AG08396 (cell line): ENCODE data around the gene COA8.
A peak's percentile ranks its signal among the peaks of the same experiment; 100 is the strongest.

ENCODE experiments used
- DNase-seq: peaks from one replicate; pipeline ENCODE4 v3.0.0; 2012; ENCODE audit warnings: low spot score, mixed read lengths

COA8 gene

GRCh38 chr14:103526247-103526913, 36.4 kb upstream of the COA8 start:
- no peak for DNase-seq

- no peak for DNase-seq
Measured at GRCh38 chr14:103526914-103527248, 35.9 kb upstream of the COA8 start.

- no peak for DNase-seq
Measured at GRCh38 chr14:103527408-103528145, 35.2 kb upstream of the COA8 start.

GRCh38 chr14:103528146-103528586, 34.6 kb upstream of the COA8 start:
- DNase-seq, result no peak

GRCh38 chr14:103528587-103529382, 34.0 kb upstream of the COA8 start, which contains the start of gene TRMT61A:
TRMT61A (plus strand) TSS chr14:103529196; CDS start chr14:103529979, 783 bp downstream.
- DNase-seq, result peak; percentile 99

- no peak for DNase-seq
Measured at GRCh38 chr14:103529383-103530365, 33.1 kb upstream of the COA8 start.

- DNase-seq, result no peak
Measured at GRCh38 chr14:103530390-103530789, 32.4 kb upstream of the COA8 start.

DNA sequence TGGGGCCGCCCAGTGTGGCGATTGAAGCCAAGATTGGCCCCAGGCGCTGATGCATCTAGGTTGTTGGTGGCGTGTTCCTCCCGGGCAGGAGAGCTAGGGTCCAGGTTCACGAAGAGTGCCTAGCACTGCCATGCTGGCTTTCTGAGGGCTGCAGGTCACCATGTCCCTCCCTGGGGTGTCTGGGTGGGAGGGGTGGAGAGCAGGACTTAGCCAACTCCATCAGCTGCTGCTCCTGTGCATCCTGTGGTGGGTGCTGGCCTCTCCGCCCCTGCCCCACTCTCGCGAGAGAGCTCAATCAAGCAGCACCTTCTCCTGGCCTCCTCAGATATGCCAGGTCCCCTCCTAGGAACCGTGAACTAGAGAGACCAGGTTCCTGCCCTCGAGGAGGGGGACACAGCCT, 31.9 kb upstream of the COA8 start:
- DNase-seq, result no peak

DNA sequence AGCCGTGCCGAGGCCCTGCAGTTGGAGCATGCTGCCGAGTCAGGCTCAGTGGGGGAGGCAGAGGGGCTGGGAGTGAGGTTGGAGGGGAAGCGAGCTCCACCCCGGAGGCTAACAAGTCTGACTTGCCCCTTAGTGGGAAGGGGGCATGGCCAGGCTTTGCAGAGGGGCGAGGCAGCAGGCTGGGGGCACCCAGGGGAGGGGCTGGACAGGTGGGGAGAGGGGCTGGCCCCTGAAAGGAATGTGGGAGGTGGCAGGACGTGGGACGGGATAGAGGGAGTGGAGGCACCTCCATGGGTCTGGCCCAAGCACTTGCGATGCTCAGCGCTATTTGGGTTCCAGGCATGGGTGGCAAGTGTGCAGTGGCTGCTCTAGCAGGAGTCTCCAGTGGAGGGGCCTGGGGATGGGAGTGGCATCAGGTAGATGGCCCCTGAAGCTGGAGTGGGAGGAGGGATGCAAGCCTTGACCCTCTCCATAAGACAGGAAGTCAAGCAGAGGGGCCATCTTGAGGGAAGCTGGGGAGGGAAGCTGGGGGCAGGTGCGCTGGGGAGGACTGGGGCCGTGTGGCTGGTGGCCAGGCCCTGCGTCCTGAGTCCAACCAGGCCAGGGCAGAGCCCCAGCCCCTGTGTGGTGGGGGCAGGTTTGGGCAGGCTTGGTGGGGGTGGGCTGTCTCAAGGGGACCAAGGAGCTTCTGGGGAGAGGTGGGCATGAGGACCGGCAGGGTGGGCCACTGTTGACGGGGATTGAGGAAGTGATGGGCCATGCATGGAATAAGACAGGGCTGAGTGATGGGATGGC, 31.1 kb upstream of the COA8 start:
- DNase-seq, result no peak

- no peak for DNase-seq
Measured at GRCh38 chr14:103532216-103533136, 30.3 kb upstream of the COA8 start.

DNA sequence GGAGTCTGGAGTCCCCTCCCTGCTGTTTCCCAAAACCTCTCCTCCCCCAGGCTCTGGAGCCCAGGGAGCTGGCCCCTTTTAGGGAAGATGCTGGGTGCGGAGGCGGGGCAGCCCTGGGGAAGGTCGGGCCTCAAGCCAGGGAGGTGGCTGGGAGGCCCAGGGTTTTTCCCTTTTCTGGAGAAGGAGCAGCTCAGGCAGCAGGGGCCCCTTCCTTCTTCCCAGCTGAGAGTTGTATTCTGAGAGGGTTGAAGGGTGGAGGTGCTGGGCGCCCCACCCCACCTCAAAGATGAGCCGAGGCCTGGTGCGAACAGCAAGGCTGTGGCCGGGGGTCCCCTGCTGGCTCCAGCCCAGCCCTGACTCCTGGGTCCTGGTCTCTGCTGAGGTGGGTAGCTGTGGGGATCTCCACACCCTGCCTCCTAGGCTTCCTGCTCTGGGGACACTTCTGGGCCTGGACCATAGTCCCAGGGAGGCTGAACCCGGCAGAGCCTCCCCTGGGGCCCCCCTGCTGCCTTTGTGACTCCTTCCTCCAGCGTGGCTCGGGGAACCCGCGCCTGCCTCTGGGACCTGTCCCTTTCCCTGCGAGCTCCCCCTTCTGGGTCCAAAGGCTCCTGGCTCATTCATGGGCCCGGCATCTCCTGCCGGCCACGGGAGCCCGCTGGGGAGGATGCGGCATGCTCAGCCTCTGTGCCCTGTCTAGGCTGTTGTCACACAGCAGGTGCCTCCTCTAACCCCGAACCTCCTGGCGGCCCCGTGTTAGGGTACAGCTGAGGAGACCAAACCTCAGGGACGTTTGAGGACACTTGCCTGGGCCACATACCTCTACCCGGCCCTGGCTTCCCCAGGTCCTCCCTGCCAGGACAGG, 29.4 kb upstream of the COA8 start:
- no peak for DNase-seq

GRCh38 chr14:103533999-103534575, 28.7 kb upstream of the COA8 start:
- no peak for DNase-seq

- DNase-seq, result no peak
Measured at GRCh38 chr14:103534576-103535061, 28.1 kb upstream of the COA8 start.

DNA sequence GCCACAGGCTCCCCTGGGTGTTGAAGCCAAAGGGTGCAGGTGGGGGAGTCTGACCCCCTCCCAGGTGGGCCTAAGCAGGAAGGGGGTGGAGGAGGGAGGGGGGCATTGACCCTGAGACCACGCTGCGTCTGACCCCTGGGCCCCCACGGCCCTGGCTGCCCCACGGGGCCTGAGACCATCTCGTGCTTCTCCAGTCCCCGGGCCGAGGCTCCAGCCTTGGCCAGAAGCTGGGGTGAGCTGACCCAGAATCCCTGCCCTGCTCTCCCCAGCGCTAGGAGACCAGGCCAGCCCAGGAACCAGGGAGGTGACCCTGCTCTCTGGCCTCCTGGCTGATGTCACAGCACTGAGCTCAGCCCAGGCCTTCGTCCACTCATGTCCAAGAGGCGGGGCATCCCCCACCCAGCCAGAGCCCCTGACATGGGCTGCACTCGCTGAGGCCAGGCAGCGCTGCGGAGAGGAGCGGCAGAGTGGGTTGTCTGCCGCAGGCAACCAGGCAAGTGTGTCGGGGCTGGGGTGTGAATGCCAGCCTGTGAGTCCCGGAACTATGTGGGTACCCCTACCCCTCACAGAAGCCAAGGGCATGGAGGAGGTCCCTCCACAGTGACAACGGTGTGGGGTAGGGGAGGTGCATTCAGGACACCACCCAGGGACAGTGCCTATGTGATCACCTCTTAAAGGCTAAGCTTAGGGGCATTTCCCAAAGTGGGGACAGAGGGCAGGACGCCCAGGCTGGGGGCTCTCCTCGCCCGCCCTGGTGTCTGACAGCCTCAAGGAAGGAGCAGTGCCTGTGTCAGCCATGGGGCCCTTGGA, 27.5 kb upstream of the COA8 start:
- DNase-seq, result no peak

GRCh38 chr14:103535891-103536565, 26.7 kb upstream of the COA8 start:
- no peak for DNase-seq

GRCh38 chr14:103536693-103537092, 26.1 kb upstream of the COA8 start:
- DNase-seq, result no peak
